Glutamatergic neuron (in vitro differentiated cells): ENCODE results near the gene GRIK4. TPM values are rescaled to one million over a fixed set of nuclear protein-coding genes. Genes with fewer than 3 reads are reported as not detected.

Source experiments
- DNase-seq: peaks from one replicate; pipeline ENCODE4 v3.0.0; 2022
- H3K27ac Mint-ChIP-seq: one replicate; pipeline ENCODE4 v1.8.0; 2020; ENCODE audit warnings: mild to moderate bottlenecking, mixed read lengths, inconsistent platforms; ENCODE audit not compliant: unreplicated experiment
- H3K27me3 Mint-ChIP-seq: one replicate; pipeline ENCODE4 v1.8.0; 2020; ENCODE audit warnings: mild to moderate bottlenecking, moderate library complexity, mixed read lengths, inconsistent platforms; ENCODE audit not compliant: unreplicated experiment
- H3K36me3 Mint-ChIP-seq: one replicate; pipeline ENCODE4 v1.8.0; 2020; ENCODE audit warnings: mild to moderate bottlenecking, mixed read lengths, inconsistent platforms; ENCODE audit not compliant: unreplicated experiment
- H3K4me1 Mint-ChIP-seq: one replicate; pipeline ENCODE4 v1.8.0; 2020; ENCODE audit warnings: mild to moderate bottlenecking, low read depth, mixed read lengths, inconsistent platforms; ENCODE audit not compliant: unreplicated experiment
- H3K4me3 Mint-ChIP-seq: one replicate; pipeline ENCODE4 v1.8.0; 2020; ENCODE audit warnings: mild to moderate bottlenecking, mixed read lengths, inconsistent platforms; ENCODE audit not compliant: unreplicated experiment
- H3K9me3 Mint-ChIP-seq: one replicate; pipeline ENCODE4 v1.8.0; 2020; ENCODE audit warnings: mild to moderate bottlenecking, moderate library complexity, mixed read lengths, inconsistent platforms; ENCODE audit not compliant: unreplicated experiment
- total RNA-seq: library from RNA; stranded (reverse); fragmentation: NEBNext Ultra II Directional; extraction: Animal tissue kit (Norgen Biotek cat#: 25700); gene quantifications from one replicate; pipeline ENCODE4 v1.2.1, GENCODE V29; 2021; ENCODE audit not compliant: unreplicated experiment
- TF ChIP-seq, protein P1 (sequence below): fragments of 200-600 bp; sonication (generic); IDR thresholded peaks from one replicate; pipeline ENCODE4 v1.5.0; 2021; ENCODE audit not compliant: partially characterized antibody, unreplicated experiment

The GRIK4 gene
- total RNA-seq, 1 donor from 2014 or later = 3.6 TPM

DNA sequence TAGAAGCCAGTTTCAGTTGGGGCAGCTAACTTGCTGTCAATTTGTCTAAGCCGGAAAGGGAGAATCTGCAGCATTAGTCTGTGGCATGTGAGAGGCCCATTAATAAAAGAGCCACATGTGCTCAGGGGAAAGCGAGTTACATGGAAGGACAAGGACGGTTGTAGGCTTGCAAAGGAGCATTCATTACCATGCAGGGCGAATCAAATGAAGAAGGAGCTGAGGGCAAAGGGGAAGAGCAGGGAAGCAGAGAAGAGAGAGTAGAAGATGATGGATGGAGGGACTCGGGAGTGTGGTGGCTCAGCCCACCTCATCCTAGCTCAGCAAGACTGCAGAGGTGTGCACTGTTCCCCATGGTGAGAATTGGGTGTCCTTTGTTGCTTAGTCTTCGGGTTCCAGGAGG is 359.6 kb downstream of the GRIK4 start:
- peaks cover 3% of the 10 kb centered on the region for H3K36me3 Mint-ChIP-seq

GRCh38 chr11:120871924-120872323 is 360.4 kb downstream of the GRIK4 start:
- H3K9me3 Mint-ChIP-seq = peaks cover 4% of the 10 kb centered on the region
- no peak overlapping the region for H3K4me3 Mint-ChIP-seq
- H3K27me3 Mint-ChIP-seq = peaks cover 4% of the 10 kb centered on the region
- TF ChIP-seq, protein P1, sequence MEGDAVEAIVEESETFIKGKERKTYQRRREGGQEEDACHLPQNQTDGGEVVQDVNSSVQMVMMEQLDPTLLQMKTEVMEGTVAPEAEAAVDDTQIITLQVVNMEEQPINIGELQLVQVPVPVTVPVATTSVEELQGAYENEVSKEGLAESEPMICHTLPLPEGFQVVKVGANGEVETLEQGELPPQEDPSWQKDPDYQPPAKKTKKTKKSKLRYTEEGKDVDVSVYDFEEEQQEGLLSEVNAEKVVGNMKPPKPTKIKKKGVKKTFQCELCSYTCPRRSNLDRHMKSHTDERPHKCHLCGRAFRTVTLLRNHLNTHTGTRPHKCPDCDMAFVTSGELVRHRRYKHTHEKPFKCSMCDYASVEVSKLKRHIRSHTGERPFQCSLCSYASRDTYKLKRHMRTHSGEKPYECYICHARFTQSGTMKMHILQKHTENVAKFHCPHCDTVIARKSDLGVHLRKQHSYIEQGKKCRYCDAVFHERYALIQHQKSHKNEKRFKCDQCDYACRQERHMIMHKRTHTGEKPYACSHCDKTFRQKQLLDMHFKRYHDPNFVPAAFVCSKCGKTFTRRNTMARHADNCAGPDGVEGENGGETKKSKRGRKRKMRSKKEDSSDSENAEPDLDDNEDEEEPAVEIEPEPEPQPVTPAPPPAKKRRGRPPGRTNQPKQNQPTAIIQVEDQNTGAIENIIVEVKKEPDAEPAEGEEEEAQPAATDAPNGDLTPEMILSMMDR = no peak
- no peak overlapping the region for H3K27ac Mint-ChIP-seq
- H3K4me1 Mint-ChIP-seq = no peaks in the 10 kb centered on the region
- peaks cover 6% of the 10 kb centered on the region for H3K36me3 Mint-ChIP-seq
- DNase-seq = no peak

More for the DNA sequence above, 359.6 kb downstream of the GRIK4 start:
- H3K27me3 Mint-ChIP-seq = peaks cover 4% of the 10 kb centered on the region
- peaks cover 4% of the 10 kb centered on the region for H3K9me3 Mint-ChIP-seq
- TF ChIP-seq, protein P1 = no peak
- no peak for DNase-seq
- no peak overlapping the region for H3K27ac Mint-ChIP-seq
- H3K4me3 Mint-ChIP-seq = no peak overlapping the region
- H3K4me1 Mint-ChIP-seq = no peaks in the 10 kb centered on the region

GRCh38 chr11:120873966-120874735 is 362.6 kb downstream of the GRIK4 start:
- TF ChIP-seq, protein P1 = no peak
- Mint-ChIP-seq H3K27ac (no peak overlapping the region), H3K27me3 (peaks cover 4% of the 10 kb centered on the region), H3K4me1 (no peaks in the 10 kb centered on the region), H3K4me3 (no peak overlapping the region), H3K9me3 (no peaks in the 10 kb centered on the region), H3K36me3 (peaks cover 6% of the 10 kb centered on the region)
- no peak for DNase-seq

- no peak overlapping the region for H3K27ac Mint-ChIP-seq
- TF ChIP-seq, protein P1 = no peak
- peaks cover 4% of the 10 kb centered on the region for H3K27me3 Mint-ChIP-seq
- H3K9me3 Mint-ChIP-seq = no peaks in the 10 kb centered on the region
- H3K4me3 Mint-ChIP-seq = no peak overlapping the region
- H3K4me1 Mint-ChIP-seq = no peaks in the 10 kb centered on the region
- DNase-seq = no peak
- H3K36me3 Mint-ChIP-seq = peaks cover 6% of the 10 kb centered on the region
Measured at GRCh38 chr11:120875986-120876385, 364.4 kb downstream of the GRIK4 start.

DNA sequence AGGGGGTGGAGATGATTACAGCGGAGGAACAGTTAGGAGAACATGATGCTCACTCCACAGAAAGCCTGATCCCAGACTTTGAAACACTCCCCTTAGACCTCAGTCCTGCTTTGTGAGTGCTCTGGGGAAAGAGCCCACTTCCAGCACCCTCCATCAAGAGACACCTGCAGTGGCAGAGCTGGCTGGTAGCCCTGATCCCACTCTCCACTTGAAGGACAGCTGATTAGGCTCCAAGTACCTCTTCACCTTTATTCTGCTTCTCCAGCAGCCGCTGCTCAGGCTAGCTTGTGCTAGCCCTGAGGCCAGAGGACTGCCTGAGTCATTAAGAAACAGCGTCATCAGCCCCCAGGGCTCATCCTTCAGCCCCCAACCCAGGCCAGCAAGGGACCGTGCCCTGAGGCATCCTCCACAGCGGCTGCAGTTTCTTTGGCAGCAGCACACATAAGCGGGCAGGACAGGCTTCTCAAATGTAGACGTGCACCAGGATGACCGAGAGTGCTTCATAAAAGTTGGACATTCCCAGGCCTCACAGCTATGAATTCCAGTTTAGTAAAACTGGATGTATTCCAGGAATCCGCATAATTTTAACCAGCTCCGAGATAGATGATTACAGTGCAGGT is 366.3 kb downstream of the GRIK4 start:
- H3K4me3 Mint-ChIP-seq = no peak overlapping the region
- H3K27me3 Mint-ChIP-seq = no peaks in the 10 kb centered on the region
- H3K27ac Mint-ChIP-seq = no peak overlapping the region
- H3K36me3 Mint-ChIP-seq = peaks cover 6% of the 10 kb centered on the region
- DNase-seq = no peak
- TF ChIP-seq, protein P1 = no peak
- H3K9me3 Mint-ChIP-seq = no peaks in the 10 kb centered on the region
- H3K4me1 Mint-ChIP-seq = no peaks in the 10 kb centered on the region
